ENCODE measurements around the gene FAM174C.

FAM174C gene

GRCh38 chr19:1275976-1276627 is 772 bp downstream of the FAM174C start:
- Histone ChIP-seq H3K9me2 (ENCODE audit: low read depth, low read length) (no peaks in the 10 kb centered on the region), H3K4me3 (ENCODE audit: low read depth, low read length, poor library complexity, severe bottlenecking) (peak overlapping the region; percentile 84), H3K36me3 (ENCODE audit: insufficient read depth, low read length) (peaks cover 82% of the 10 kb centered on the region), H3K9me3 (ENCODE audit: low read length) (no peaks in the 10 kb centered on the region), H3F3A (ENCODE audit: insufficient read depth, low read length) (peaks cover 16% of the 10 kb centered on the region), H4K20me1 (ENCODE audit: insufficient read depth, low read length) (no peaks in the 10 kb centered on the region), H3K4me2 (ENCODE audit: low read length) (peak overlapping the region; percentile 91), H3K4me1 (ENCODE audit: insufficient read depth, low read length, severe bottlenecking) (peaks cover 49% of the 10 kb centered on the region), H3K27me3 (ENCODE audit: insufficient read depth, low read length) (no peaks in the 10 kb centered on the region), H3K27ac (ENCODE audit: low read depth, low read length, poor library complexity, severe bottlenecking) (peak overlapping the region; percentile 81), H3K79me2 (ENCODE audit: insufficient read depth, low read length) (0 out of 2 replicates have a peak, but pooled peaks cover under 1% of the 10 kb centered on the region), H2AFZ (ENCODE audit: low read length) (no peak overlapping the region), H3K9ac (ENCODE audit: low read length) (peak overlapping the region; percentile 95)
- TF ChIP-seq EZH2 (IDR thresholded peaks at IDR 0.05; ENCODE audit: borderline replicate concordance, low read length) = no peak
- TF ChIP-seq, protein P1, sequence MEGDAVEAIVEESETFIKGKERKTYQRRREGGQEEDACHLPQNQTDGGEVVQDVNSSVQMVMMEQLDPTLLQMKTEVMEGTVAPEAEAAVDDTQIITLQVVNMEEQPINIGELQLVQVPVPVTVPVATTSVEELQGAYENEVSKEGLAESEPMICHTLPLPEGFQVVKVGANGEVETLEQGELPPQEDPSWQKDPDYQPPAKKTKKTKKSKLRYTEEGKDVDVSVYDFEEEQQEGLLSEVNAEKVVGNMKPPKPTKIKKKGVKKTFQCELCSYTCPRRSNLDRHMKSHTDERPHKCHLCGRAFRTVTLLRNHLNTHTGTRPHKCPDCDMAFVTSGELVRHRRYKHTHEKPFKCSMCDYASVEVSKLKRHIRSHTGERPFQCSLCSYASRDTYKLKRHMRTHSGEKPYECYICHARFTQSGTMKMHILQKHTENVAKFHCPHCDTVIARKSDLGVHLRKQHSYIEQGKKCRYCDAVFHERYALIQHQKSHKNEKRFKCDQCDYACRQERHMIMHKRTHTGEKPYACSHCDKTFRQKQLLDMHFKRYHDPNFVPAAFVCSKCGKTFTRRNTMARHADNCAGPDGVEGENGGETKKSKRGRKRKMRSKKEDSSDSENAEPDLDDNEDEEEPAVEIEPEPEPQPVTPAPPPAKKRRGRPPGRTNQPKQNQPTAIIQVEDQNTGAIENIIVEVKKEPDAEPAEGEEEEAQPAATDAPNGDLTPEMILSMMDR (IDR thresholded peaks at IDR 0.05; ENCODE audit: low read length) = no peak

DNA sequence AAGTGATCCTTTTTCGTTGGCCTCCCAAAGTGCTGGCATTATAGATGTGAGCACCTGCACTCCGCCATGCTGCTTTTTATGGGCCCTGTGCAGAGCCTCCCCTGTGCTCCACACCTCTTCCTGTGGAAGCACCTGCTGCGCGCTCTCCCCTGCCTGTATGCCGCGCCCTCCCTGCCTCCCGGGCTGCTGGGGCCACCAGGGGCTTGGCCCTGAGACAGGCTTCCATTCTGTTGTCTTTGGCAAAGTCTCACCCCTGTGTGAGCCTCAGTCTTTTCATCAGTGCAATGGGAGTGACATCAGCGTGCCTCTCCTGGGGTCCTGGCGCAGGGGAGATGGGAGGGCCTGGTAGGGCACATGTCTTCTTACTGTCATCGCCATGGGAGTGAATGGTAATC is 1.3 kb downstream of the FAM174C start:
- H3K27ac ChIP-seq (ENCODE audit: low read depth, low read length, poor library complexity, severe bottlenecking) = peak overlapping the region; percentile 81
- TF ChIP-seq, protein P1 (IDR thresholded peaks at IDR 0.05; ENCODE audit: low read length) = no peak
- no peak for TF ChIP-seq EZH2 (IDR thresholded peaks at IDR 0.05; ENCODE audit: borderline replicate concordance, low read length)

DNA sequence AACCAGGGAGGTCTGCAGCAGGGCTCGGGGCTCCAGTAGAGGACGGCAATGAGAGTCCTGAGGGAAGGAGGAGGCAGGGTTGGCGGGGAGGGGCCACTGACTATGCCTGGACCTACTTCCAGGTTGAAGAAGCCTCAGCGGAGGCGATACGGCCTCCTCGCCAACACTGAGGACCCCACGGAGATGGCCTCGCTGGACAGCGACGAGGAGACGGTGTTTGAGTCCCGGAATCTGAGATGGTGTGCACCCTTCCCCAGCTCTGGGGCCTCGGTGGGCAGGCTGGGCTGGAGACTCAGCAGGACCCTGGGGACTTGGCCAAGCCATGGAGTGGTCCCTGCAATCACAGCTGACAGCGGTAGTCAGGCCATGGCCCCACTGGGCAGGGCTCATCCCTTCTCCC is 1.7 kb downstream of the FAM174C start:
- Histone ChIP-seq H3K36me3 (ENCODE audit: insufficient read depth, low read length) (peaks cover 72% of the 10 kb centered on the region), H3K79me2 (ENCODE audit: insufficient read depth, low read length) (no peaks in the 10 kb centered on the region), H4K20me1 (ENCODE audit: insufficient read depth, low read length) (no peaks in the 10 kb centered on the region), H3F3A (ENCODE audit: insufficient read depth, low read length) (peaks cover 10% of the 10 kb centered on the region), H2AFZ (ENCODE audit: low read length) (no peak overlapping the region), H3K27ac (ENCODE audit: low read depth, low read length, poor library complexity, severe bottlenecking) (peak overlapping the region; percentile 81), H3K9me3 (ENCODE audit: low read length) (no peaks in the 10 kb centered on the region), H3K4me3 (ENCODE audit: low read depth, low read length, poor library complexity, severe bottlenecking) (peak overlapping the region; percentile 84), H3K9me2 (ENCODE audit: low read depth, low read length) (no peaks in the 10 kb centered on the region), H3K9ac (ENCODE audit: low read length) (peak overlapping the region; percentile 95; the same call in 1 of the 2 replicates), H3K27me3 (ENCODE audit: insufficient read depth, low read length) (no peaks in the 10 kb centered on the region), H3K4me1 (ENCODE audit: insufficient read depth, low read length, severe bottlenecking) (peaks cover 39% of the 10 kb centered on the region), H3K4me2 (ENCODE audit: low read length) (peak overlapping the region; percentile 91)
- TF ChIP-seq EZH2 (IDR thresholded peaks at IDR 0.05; ENCODE audit: borderline replicate concordance, low read length) = no peak
- TF ChIP-seq, protein P1 (IDR thresholded peaks at IDR 0.05; ENCODE audit: low read length) = no peak

More for the DNA sequence above, 1.3 kb downstream of the FAM174C start:
- H3K9me2 ChIP-seq (ENCODE audit: low read depth, low read length) = no peaks in the 10 kb centered on the region
- H3K9me3 ChIP-seq (ENCODE audit: low read length) = no peaks in the 10 kb centered on the region
- peaks cover 77% of the 10 kb centered on the region for H3K36me3 ChIP-seq (ENCODE audit: insufficient read depth, low read length)
- peaks cover 43% of the 10 kb centered on the region for H3K4me1 ChIP-seq (ENCODE audit: insufficient read depth, low read length, severe bottlenecking)
- no peaks in the 10 kb centered on the region for H3K27me3 ChIP-seq (ENCODE audit: insufficient read depth, low read length)
- no peaks in the 10 kb centered on the region for H3K79me2 ChIP-seq (ENCODE audit: insufficient read depth, low read length)
- H3K4me3 ChIP-seq (ENCODE audit: low read depth, low read length, poor library complexity, severe bottlenecking) = peak overlapping the region; percentile 84
- no peaks in the 10 kb centered on the region for H4K20me1 ChIP-seq (ENCODE audit: insufficient read depth, low read length)
- peak overlapping the region; percentile 95 for H3K9ac ChIP-seq (ENCODE audit: low read length)
- H3K4me2 ChIP-seq (ENCODE audit: low read length) = peak overlapping the region; percentile 91
- no peak overlapping the region for H2AFZ ChIP-seq (ENCODE audit: low read length)
- peaks cover 11% of the 10 kb centered on the region for H3F3A ChIP-seq (ENCODE audit: insufficient read depth, low read length)

Data from OCI-LY1 (cell line).